Measurements from ENCODE around the gene NUMB. TPM values are rescaled to one million over a fixed set of nuclear protein-coding genes. Genes with fewer than 3 reads are reported as not detected.

The NUMB gene
- total and polyA plus RNA-seq, 2 of the 13 experiments (the other 11 are each of a cell fraction or from before 2014, with no cell fraction given), result 20.3 to 71.1 TPM

DNA sequence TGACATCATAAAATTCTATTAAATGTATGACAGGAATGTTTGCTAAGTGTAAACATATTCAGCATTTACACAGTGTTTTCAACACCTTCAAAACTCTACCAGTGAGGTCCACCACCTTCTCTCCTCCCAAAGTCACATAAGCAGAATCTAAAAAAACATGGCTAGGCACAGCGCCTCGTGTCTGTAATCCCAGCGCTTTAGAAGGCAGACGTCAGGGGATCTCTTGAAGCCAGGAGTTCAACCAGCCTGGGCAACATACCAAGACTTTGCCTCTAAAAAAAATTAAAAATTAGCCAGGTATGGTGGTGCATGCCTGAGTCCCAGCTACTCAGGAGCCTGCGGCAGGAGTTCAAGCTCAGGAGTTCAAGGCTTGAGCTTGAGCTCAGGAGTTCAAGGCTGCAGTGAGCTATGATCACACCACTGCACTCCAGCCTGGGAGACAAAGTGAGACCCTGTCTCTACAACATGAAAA is 30.0 kb downstream of the NUMB start (continued):
- TF ChIP-seq SOX13 (IDR thresholded peaks at IDR 0.05), result no peak
- TF ChIP-seq SOX13 (CRISPR knock-in tag; conservative IDR thresholded peaks at IDR 0.05 in 1 of 2, IDR thresholded peaks at IDR 0.05 in 1 of 2), result peak in 1 of 2 experiments; percentile 46; a peak in 1 of 4 replicates
- TF ChIP-seq HOXA9 (CRISPR knock-in tag; IDR thresholded peaks at IDR 0.05; ENCODE audit: borderline replicate concordance), result no peak
- peak; percentile 94 for TF ChIP-seq HNF4A (CRISPR knock-in tag; IDR thresholded peaks at IDR 0.05)
- TF ChIP-seq FOXK1 (CRISPR knock-in tag; IDR thresholded peaks at IDR 0.05; ENCODE audit: borderline replicate concordance, low read depth), result no peak
- no peak for TF ChIP-seq NRL (CRISPR knock-in tag; IDR thresholded peaks at IDR 0.05; ENCODE audit: borderline replicate concordance)
- TF ChIP-seq KDM2A (CRISPR knock-in tag; IDR thresholded peaks at IDR 0.05; ENCODE audit: borderline replicate concordance, low read depth), result no peak
- TF ChIP-seq ZFAT (CRISPR knock-in tag; conservative IDR thresholded peaks at IDR 0.05), result no peak
- 0 out of 2 replicates have a peak, but pooled peaks have one; percentile 34 for TF ChIP-seq ZNF124 (CRISPR knock-in tag; IDR thresholded peaks at IDR 0.05)
- TF ChIP-seq CENPX (CRISPR knock-in tag; IDR thresholded peaks at IDR 0.05), result no peak
- TF ChIP-seq ETV5 (CRISPR knock-in tag; IDR thresholded peaks at IDR 0.05; ENCODE audit: borderline replicate concordance), result no peak
- no peak for TF ChIP-seq XBP1 (CRISPR knock-in tag; IDR thresholded peaks at IDR 0.05)
- peak; percentile 20; the same call in 1 of the 2 replicates for TF ChIP-seq PHF21A (CRISPR knock-in tag; IDR thresholded peaks at IDR 0.05)
- no peak for TF ChIP-seq JUND (CRISPR knock-in tag; IDR thresholded peaks at IDR 0.05)
- TF ChIP-seq ZNF430 (CRISPR knock-in tag; IDR thresholded peaks at IDR 0.05), result no peak
- TF ChIP-seq NFIB (CRISPR knock-in tag; IDR thresholded peaks at IDR 0.05; ENCODE audit: borderline replicate concordance), result no peak
- TF ChIP-seq NCOA2 (CRISPR knock-in tag; IDR thresholded peaks at IDR 0.05), result peak; percentile 31; the same call in 1 of the 2 replicates
- TF ChIP-seq, protein P1, sequence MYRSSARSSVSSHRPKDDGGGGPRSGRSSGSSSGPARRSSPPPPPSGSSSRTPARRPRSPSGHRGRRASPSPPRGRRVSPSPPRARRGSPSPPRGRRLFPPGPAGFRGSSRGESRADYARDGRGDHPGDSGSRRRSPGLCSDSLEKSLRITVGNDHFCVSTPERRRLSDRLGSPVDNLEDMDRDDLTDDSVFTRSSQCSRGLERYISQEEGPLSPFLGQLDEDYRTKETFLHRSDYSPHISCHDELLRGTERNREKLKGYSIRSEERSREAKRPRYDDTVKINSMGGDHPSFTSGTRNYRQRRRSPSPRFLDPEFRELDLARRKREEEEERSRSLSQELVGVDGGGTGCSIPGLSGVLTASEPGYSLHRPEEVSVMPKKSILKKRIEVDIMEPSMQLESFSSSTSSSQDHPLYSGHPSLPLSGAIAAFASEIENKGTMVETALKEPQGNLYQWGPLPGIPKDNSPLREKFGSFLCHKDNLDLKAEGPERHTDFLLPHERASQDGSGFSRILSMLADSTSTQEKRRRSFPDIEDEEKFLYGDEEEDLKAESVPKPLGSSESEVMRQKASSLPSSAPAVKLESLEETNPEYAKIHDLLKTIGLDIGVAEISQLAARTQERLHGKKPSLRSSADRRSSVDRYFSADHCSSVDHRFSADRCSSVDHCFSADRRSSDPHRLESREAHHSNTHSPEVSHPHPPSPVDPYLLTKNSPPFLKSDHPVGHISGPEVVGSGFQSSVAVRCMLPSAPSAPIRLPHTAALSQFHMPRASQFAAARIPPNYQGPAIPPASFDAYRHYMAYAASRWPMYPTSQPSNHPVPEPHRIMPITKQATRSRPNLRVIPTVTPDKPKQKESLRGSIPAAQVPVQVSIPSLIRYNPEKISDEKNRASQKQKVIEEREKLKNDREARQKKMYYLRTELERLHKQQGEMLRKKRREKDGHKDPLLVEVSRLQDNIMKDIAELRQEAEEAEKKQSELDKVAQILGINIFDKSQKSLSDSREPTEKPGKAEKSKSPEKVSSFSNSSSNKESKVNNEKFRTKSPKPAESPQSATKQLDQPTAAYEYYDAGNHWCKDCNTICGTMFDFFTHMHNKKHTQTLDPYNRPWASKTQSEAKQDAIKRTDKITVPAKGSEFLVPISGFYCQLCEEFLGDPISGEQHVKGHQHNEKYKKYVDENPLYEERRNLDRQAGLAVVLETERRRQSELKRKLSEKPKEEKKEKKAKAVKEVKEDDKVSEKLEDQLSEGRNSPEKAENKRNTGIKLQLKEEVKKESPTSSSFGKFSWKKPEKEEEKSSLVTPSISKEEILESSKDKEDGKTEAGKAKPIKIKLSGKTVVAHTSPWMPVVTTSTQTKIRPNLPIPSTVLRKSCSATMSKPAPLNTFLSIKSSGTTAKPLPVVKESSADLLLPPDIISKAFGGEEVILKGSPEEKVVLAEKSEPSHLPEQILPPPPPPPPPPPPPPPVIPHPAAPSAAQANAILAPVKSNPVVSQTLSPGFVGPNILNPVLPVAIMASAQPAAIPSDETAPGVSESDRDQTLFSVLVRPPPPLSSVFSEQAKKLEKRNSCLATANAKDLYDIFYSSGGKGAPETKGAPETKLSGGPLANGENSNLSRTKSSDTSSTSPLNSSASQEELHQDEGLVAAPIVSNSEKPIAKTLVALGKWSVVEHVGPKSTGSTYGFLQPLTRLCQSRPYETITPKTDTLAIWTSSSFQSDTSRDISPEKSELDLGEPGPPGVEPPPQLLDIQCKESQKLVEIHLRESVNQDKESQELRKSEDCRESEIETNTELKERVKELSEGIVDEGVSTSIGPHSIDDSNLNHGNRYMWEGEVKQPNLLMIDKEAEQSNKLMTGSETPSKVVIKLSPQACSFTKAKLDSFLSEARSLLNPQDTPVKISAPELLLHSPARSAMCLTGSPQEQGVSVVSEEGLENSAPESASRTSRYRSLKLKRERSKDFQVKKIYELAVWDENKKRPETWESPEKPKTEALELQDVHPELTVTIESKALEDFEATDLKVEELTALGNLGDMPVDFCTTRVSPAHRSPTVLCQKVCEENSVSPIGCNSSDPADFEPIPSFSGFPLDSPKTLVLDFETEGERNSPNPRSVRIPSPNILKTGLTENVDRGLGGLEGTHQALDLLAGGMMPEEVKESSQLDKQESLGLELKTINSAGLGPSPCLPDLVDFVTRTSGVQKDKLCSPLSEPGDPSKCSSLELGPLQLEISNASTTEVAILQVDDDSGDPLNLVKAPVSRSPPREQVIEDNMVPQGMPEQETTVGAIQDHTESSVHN (CRISPR knock-in tag; IDR thresholded peaks at IDR 0.05), result no peak
- TF ChIP-seq ZNF614 (CRISPR knock-in tag; IDR thresholded peaks at IDR 0.05; ENCODE audit: borderline replicate concordance), result no peak
- TF ChIP-seq RAD21 (CRISPR knock-in tag; IDR thresholded peaks at IDR 0.05), result 0 out of 2 replicates have a peak, but pooled peaks have one; percentile 11
- peak; percentile 27; the same call in 1 of the 2 replicates for TF ChIP-seq YEATS4 (CRISPR knock-in tag; IDR thresholded peaks at IDR 0.05; ENCODE audit: borderline replicate concordance)
- no peak for TF ChIP-seq MYC (CRISPR knock-in tag; IDR thresholded peaks at IDR 0.05; ENCODE audit: borderline replicate concordance)
- TF ChIP-seq ZNF777 (CRISPR knock-in tag; IDR thresholded peaks at IDR 0.05), result no peak
- no peak for TF ChIP-seq JUNB (CRISPR knock-in tag; IDR thresholded peaks at IDR 0.05; ENCODE audit: borderline replicate concordance)
- no peak for TF ChIP-seq ZNF703 (CRISPR knock-in tag; IDR thresholded peaks at IDR 0.05; ENCODE audit: borderline replicate concordance)
